Smooth muscle cell of the brain vasculature (primary cell): Measurements from ENCODE around the gene SNX8.

Experiments
- DNase-seq: peaks from one replicate; pipeline ENCODE4 v3.0.0-alpha.2; 2012; ENCODE audit warnings: low read depth, low spot score

SNX8 gene

GRCh38 chr7:2202901-2203765 lies 111.1 kb downstream of the SNX8 start:
- DNase-seq, result no peak

DNA sequence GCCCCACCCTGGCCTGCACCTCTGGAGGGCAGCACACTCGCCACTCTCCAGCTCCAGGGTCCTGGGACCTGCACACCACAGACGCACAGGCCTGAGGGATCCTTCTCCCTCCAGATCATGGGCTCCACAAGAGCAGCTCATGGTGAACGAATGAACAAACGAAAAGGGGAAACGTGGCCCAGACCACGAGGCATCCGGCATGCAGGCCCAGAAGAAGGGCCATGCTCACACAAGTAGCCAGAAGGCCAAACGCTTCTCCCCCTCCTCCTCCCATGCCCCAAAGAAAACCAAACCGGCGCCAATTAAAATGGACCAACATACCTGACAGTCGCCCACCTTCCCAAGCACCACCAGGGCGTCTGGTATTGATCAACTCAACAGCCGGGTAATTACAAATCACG lies 111.9 kb downstream of the SNX8 start:
- no peak for DNase-seq
